Bone marrow (tissue), 2 donors: ENCODE measurements around the gene SLC30A4.
A peak's percentile ranks its signal among the peaks of the same experiment; 100 is the strongest.
"Not testable (repeated sequence)": the region's sequence is repeated elsewhere in the genome, so short reads cannot be mapped to it uniquely, and the experiment has no call there.

Experiments
- DNase-seq, 2 donors: peaks; one replicate each; lab custom pipeline; 2025; lab: John Stamatoyannopoulos, UW

Gene SLC30A4

DNA sequence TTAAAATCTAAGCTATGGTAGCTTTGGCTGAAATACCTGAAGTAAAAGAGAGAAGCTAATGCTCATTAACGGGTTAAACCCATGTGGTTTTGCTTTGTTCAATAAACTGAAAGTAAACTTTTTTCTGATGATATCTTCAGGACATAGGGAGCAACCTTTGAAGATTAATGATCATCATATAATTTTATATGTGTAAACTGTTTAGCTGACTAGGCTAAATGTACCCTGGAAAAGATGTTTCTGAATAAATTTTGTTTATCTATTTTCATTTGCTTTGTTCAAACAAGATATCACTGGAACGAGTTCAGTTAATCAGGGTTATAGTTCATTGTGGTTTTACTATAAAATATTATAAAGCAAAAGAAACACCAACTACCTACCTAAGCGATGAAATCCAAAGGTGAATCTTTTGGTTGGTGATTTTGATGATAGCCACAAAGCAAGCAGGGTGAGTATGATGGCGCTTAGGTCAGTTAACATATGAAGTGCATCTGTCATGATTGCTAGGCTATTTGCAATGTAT, 11.7 kb downstream of the SLC30A4 start:
- DNase-seq = no peak

DNA sequence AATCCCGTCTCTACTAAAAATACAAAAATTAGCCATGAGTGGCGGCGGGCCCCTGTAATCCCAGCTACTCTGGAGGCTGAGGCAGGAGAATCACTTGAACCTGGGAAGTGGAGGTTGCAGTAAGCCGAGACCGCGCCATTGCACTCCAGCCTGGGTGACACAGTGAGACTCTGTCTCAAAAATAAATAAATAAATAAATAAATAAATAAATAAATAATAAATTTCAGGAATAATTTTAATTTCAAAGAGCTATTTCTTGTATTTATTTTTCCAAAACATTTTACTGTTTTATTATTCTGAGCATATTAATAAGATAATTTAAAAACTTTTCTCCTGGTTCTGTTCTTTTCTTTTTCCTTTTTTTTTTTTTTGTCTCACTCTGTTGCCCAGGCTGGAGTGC, 15.4 kb downstream of the SLC30A4 start:
- not testable (repeated sequence) for DNase-seq

- DNase-seq = no peak
These were observed 23.1 kb downstream of the SLC30A4 start for GRCh38 chr15:45499426-45499825.

DNA sequence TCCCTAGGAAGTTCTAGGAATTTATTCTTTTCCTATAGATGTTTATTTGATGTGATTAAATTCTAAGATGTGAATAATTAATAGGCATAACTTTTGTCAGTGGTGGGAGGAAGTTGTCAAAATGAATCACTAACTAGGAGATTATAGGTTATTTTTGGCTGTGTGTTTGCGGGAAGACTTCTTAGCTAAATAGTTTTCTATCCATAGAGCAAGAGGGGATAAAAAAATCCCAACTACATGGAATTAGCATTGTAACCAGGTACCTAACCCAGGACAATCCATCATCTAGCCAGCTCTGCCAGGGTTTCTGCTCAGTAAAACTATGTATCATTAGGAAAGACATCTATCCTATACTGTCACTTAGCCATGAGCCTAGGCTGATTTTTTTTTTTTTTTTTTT, 23.9 kb downstream of the SLC30A4 start:
- DNase-seq = no peak

DNA sequence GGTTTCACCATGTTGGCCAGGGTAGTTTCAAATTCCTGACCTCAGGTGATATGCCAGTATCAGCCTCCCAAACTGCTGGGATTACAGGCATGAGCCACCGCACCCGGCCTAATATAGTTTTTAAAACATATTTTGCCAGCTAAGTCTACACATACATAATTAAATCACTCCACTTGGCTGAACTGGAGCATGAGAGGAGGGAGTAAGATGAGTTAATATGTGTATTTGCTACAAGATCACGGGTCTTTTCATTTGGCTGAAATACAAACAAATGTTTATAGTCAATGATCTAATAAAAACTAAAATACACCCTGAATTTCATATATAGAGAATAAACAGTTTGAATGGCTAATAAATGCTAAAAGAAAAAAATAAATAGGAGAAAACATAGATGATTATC, 25.3 kb downstream of the SLC30A4 start:
- no peak for DNase-seq

DNA sequence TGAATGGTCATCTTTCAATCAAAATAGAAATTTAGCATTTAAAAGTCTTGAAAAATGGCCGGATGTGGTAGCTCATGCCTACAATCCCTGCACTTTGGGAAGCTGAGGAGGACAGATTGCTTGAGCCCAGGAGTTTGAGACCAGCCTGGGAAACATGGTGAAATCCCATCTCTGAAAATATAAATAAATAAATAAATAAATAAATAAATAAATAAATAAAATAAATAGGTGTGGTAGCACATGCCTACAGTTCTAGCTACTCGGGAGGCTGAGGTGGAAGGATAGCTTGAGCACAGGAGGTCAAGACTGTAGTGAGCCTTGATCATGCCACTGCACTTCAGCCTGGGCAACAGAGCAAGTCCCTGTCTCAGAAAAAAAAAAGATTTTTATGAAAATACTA, 25.9 kb downstream of the SLC30A4 start:
- DNase-seq = no peak

- DNase-seq = no peak
These were observed 27.0 kb downstream of the SLC30A4 start for GRCh38 chr15:45495588-45495987.

GRCh38 chr15:45489690-45490238, 32.8 kb downstream of the SLC30A4 start:
- no peak for DNase-seq

- no peak for DNase-seq
These were observed 36.2 kb downstream of the SLC30A4 start for GRCh38 chr15:45486317-45486716.

GRCh38 chr15:45481135-45481534, 41.4 kb downstream of the SLC30A4 start:
- DNase-seq = no peak

DNA sequence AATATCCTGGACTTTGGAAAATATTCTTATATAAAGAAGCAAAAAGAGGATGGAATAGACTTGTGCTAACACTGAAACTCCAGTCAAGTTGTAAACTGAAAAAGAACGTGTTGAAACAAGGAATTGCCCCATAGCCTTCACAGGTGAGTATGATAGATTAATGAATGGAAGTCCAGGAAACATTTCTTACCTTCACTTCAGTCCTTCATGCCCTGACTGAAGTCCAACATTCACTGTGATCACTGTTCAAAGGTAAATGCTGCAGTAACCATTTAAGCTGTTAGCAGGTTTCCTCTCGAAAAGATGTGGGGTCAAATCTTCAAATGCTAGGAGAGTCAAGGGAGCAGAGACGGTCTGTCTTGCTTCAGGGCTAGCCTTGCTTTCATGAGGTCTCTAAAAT, 46.1 kb downstream of the SLC30A4 start:
- no peak for DNase-seq

DNA sequence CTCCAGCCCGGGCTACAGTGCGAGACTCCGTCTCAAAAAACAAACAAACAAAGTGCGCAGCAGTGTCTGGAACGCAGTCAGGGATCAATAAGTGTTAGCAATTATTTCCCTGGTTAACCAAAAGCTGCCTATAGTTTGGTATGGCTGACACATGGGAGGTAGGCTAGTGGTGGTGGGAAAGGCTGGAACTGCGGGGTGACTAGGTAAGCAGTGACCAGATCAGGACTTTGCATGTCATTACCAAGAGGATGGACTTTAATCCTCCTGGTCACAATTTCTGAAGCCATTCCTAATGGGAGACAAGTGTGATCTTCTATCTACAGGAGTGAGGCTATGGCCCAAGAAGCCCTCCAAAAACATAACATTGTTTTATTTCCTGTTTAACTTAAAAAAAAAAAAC, 47.8 kb downstream of the SLC30A4 start:
- DNase-seq = no peak

DNA sequence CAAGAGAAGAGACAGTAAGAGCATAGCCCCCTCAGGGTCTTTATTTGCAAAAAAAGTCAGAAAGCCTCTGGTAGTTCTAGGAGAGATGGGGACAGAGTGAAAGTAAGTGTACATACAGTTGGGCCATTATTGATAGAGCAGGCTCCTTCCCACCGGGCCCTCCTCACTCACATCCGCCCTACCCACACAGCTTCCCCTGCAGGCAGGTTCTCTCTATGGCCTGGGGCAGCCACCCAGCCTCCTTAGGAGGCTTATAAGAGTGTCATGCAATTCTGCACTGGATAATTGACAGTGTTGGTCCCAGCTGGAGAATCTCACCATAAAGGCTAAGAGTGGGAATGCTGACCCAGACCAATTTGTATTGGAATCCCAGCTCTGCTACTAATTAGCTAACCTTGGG, 49.5 kb downstream of the SLC30A4 start:
- no peak for DNase-seq

GRCh38 chr15:45471151-45471550, 51.4 kb downstream of the SLC30A4 start:
- DNase-seq = no peak

DNA sequence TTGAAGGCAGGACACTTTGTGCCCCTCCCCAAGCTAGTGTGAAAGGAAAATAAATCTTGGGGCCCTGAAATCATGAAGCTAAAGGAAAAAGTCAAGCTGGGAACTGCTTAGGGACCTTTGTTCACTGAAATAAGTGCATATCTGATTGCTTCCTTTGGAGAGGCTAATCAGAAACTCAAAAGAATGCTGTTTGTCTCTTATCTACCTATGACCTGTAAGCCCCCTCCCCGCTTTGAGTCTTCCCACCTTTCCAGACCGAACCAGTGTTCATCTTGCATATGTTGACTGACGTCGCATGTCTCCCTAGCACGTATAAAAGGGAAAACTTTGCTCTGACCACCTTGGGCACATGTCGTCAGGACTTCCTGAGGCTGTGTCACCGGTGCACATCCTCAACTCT, 53.1 kb downstream of the SLC30A4 start:
- DNase-seq = no peak

DNA sequence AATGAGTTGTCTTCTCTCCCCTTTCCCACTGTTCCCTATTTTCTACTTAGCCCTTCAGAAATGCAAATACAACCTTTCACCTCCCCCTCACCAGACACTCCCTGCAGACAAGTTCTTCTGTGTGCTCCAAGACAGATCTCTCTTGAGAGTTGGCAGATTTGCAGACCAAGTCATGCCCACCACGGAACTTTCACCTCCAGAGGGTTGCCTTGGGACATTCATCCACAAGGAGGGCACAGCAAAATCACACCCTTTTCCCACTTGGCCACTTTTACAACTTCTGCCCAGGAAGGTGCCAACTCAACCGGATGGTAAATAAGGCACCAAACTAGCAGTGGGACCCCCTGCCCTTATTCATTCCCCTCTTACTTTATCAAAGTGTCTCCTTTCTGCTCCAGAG, 53.5 kb downstream of the SLC30A4 start:
- no peak for DNase-seq

DNA sequence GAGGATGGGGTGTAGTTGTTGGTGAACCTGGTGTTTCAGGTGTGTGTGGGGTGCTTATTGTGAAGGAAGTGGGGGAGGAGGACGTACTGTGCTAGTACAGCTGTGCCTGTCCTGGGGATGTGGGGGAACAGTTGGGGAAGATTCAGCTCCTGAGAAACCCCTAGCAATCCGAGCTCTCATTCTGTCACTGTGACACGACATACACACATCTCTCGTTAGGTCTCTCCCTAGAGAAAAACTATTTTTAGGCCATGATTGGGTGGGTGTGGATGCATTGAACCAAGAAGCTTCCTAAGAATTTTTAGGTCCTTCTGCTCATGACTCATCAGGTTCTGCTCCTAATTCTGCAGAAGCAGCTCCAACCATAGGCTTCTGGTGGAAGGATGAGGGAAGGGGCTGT, 54.3 kb downstream of the SLC30A4 start:
- no peak for DNase-seq

GRCh38 chr15:45458746-45459403, 63.7 kb downstream of the SLC30A4 start:
- DNase-seq = peak; percentile 26 to 66

GRCh38 chr15:45457641-45458539, 64.7 kb downstream of the SLC30A4 start:
- peak; percentile 16 to 78 for DNase-seq

DNA sequence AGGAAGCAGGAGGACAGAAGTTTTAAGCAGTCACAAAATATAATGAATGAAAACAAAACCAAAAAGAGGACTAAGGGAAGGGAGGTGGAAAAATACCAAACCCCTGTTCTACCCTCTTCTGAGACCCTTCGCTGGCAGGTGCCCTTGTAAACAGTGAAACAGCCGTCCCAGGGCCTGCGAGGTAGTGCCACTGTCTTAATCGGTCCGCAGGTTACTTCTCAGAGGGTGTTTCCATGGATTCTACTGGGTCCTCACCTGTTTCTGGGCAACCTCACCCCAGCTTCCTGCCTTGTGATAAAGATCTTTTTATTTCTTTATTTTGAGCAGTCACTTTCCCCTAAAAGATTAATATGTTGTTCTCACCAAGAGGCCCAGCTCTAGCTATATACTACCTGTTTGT, 65.3 kb downstream of the SLC30A4 start:
- DNase-seq = no peak

GRCh38 chr15:45456212-45457106, 66.1 kb downstream of the SLC30A4 start:
- peak; percentile 65 to 85 for DNase-seq

DNA sequence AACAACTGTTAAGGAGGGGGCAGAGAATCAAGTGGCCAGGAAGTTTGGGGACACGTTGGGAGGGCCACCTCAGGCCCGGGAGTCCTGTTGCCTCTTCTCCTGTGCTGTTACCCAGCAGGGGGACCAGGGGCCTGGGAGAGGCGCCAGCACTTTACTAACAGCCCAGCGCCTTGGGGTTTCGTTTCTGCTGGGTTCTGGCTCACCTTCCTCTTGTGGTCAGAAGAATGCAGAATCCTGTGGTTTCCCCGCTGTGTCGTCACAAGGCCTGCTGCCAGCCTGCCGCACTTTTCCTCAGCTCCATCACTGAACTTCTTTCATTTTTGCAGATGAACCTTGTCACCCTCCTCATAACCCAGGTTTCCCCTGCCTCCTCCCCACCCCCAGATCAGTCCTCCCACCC, 67.7 kb downstream of the SLC30A4 start:
- peak; percentile 70 to 81 for DNase-seq
